GM12873 (cell line): ENCODE results near the gene PITX1.

ENCODE experiments used
- TF ChIP-seq, protein P1 (sequence below): IDR thresholded peaks from 2 replicates; pipeline ENCODE4 v1.5.1; 2012; ENCODE audit warnings: low read depth, mild to moderate bottlenecking, moderate library complexity, low read length, control low read depth; ENCODE audit not compliant: insufficient read depth; ENCODE audit errors: missing control alignments

The PITX1 gene

DNA sequence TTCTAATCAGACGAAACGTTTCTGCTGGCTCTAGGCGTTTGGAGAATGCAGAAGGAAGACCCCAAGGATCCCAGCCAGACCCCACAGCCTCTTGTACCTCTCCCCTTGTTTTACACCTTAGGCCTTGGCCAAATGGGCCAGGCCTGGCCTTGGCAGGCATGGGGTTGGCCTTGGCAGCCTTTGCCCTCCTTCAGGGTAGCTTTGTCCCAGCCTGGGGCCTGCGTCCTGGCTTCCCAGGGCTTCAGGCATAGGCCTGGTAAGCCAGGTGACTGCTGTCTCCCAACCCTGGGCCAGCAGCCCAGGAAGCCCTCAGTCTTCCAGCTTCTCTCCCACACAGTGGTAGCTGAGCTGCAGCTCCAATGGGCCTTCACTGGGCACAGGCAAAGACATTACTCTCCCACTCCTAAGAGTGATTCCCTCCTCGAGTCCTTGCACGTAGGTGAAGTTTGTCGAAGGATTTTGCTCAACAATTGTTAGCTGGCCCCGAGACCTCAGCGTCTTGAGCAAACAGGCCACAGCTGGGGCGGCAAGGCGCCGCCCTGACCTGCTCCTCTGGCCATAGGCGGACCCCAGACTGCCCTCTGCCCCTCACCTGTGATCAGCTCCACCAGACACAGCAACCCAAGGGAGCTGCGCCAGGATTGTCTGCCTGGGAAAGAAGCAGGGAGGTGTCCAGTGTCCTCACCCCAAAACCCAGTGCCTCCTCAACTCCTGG lies 1.1 kb upstream of the PITX1 start:
- TF ChIP-seq, protein P1, sequence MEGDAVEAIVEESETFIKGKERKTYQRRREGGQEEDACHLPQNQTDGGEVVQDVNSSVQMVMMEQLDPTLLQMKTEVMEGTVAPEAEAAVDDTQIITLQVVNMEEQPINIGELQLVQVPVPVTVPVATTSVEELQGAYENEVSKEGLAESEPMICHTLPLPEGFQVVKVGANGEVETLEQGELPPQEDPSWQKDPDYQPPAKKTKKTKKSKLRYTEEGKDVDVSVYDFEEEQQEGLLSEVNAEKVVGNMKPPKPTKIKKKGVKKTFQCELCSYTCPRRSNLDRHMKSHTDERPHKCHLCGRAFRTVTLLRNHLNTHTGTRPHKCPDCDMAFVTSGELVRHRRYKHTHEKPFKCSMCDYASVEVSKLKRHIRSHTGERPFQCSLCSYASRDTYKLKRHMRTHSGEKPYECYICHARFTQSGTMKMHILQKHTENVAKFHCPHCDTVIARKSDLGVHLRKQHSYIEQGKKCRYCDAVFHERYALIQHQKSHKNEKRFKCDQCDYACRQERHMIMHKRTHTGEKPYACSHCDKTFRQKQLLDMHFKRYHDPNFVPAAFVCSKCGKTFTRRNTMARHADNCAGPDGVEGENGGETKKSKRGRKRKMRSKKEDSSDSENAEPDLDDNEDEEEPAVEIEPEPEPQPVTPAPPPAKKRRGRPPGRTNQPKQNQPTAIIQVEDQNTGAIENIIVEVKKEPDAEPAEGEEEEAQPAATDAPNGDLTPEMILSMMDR = no peak

DNA sequence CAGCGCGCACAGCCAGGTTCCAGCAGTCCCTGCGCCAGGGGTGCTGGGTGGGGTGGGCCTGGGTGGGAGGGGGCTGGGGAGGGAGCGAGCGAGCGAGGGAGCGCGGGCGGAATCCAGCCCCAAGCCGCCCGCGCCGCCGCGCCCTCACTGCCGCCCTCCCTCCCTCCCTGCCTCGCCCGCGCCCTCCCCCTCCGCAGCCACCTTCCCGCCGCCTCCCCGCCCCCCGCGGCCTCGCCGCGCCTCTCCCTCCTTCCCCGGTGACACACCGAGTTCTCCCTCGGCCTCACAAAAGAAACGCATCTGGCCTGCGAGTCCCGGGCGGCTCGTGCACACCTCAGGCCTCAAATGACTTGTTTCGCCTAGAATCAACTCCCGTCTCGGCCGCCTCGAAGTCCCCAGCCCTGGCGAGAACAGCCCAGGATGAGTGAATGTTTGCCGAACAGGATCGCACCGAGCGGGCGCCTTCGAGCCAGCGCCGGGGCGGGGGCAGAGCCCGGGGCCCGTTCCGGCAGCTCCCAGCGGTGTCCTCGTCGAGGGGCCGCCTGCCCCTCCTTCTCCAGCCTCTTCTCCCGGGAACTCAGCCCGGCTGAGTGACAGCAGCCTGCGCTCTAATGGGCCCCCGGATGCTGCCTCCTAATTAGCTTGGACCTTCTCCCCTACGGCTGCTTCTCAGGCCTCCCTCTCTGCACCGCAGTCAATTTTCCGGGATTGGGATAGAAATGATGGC lies 371 bp upstream of the PITX1 start:
- TF ChIP-seq, protein P1 = no peak

DNA sequence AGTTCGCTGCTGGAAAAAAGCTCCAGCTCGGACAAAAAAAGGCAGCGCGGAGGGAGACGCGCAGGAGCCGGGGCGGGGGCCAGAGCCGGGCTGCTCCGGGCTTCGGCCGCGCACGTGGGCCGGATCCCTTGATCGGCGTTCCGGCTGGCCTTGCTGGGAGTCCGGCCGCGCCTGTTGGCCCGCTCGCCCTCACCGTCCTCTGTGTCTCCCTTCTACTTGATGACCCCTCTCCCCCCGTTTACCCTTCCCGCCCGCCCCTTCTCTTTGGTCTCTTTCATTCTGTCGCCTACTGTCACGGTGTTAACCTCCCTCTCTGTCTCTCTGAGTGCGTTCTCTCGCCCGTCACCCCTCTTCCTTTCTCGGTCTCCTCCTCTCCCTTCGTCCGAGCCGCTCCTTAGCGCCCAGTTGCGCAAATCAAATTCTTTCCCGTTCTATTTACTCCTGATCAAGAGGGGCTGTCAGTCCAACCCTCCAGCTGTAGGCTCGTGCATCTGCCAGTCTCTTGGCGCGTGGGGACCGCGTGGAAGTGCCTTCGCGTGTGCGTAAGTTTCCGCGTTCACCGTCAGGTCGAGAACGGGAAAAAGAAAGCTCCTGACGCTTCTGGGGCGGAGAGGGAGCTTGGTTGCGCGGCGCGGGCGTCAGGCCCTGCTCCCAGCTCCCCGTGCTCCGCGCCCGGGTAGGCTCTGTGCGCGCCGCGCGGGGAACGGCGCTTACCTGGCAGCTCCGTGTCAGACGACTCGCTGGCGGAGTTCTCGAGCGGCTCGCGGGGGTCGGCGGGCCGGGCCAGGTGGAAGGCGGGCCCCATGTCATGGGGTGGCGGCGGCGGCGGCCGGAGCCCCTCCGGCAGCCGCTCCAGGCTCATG lies 798 bp downstream of the PITX1 start:
- TF ChIP-seq, protein P1 = no peak

DNA sequence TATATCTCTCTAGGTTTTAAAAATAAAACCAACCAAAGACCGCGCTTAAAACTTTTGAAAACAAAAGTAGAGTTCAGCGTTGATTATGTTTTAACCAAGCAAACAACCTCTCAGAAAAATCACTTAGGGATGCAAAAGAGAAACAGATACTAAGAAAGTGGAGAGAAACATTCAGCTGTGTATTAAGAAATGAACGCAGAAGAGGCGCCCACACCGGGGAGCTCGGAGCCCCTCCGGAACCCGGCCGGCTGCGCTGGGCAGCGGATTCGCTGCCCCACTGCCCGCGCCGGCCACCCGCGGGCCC lies 1.4 kb downstream of the PITX1 start:
- TF ChIP-seq, protein P1 = no peak

DNA sequence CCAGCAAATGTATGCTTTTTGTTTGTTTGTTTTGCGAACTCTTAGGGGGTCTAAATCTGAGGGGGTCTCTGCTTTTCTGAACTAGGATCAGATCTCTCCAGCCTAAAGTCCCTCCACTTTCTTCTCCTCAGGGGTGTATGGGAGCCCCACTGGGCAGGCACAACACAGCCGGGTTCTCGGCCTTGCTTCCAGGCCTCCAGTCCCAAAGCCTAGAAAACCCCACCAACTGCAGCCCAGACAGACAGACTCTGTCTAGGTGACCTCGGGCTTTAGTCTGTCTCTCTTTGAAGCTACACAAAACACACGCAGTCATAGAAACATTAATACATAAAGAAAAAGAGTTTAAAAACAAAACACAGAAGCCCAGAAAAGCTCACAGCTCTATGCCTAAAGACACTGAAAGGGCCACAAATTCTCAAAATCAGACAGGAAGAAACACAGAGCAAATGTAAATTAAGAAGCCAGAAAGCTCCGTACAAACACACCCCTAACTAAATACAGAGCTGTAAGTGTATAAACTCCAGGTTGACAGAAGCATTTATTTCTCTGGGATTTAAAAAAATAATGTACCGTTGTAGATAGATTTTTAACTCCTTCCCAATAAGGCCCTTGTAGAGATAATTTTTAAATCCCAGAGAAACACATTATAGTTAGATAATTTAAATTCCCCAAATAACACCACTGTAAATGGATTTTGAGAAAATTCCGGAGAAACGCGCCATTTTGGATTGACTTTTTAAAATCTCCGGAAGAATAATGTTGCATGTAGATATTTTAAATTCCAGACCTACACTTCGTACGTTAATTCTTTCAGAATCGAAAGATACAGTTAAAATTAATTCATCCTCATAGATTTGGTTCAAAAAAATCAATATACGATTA lies 2.0 kb downstream of the PITX1 start:
- TF ChIP-seq, protein P1 = no peak

DNA sequence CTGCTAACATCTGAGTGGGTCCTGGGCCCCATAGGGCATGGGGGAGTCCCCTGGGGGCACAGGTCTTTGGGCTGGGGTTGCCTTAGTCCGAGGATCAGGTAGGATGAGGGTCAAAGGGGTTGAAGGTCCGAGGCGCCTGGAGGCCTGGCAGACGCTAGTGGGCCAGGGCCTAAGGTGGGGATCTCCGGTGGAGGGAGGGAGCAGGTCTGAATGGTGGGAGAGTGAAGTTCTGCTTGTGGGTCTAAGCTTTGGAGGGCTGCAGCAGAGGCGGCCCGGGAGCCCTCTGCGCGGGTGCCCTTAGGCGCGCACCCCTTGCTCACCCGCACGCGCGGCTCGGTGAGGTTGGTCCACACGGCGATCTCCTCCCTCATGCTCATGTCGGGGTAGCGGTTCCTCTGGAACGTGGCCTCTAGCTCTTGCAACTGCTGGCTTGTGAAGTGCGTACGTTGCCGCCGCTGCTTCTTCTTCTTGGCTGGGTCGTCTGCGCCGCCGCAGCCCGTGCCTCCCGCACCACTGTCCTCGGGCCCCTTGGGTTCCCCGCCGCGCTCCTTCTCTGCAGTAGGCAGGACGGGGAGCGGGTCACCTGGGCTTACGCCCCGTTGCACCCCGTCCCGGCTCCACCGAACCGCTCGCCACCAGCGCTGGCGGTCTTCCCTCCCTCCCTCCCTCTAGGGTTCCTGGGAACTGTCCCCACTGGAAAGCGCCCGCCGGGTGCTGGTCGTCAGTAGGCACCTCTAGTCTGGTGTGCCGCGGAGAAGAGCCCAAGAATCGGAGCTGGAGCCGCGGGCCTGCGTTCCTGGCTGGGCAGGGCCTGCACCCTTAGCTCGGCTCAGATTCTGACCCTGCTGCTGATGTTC lies 2.8 kb downstream of the PITX1 start:
- TF ChIP-seq, protein P1 = no peak
